WERI-Rb-1 (cell line): ENCODE results near the gene C7orf57.

ENCODE experiments used
- DNase-seq: peaks from one replicate; pipeline ENCODE4 v3.0.0-alpha.2; 2020
- H3K27ac ChIP-seq: fragments of 250-450 bp; sonication (Bioruptor Pico); 2 replicates; pipeline ENCODE4 v1.5.1; 2020; ENCODE audit warnings: mild to moderate bottlenecking, moderate library complexity
- H3K27me3 ChIP-seq: fragments of 250-450 bp; sonication (Bioruptor Pico); 2 replicates; pipeline ENCODE4 v1.5.1; 2021; ENCODE audit warnings: mild to moderate bottlenecking, low read depth, moderate library complexity; ENCODE audit not compliant: insufficient read depth, severe bottlenecking
- H3K36me3 ChIP-seq: fragments of 250-450 bp; sonication (Bioruptor Pico); 2 replicates; pipeline ENCODE4 v1.5.1; 2020; ENCODE audit warnings: mild to moderate bottlenecking, moderate library complexity
- H3K4me3 ChIP-seq: 2 replicates; pipeline ENCODE4 v1.5.1; 2011; ENCODE audit warnings: low read depth, mild to moderate bottlenecking, control low read depth, low read length
- H3K9me3 ChIP-seq: fragments of 250-450 bp; sonication (Bioruptor Pico); 2 replicates; pipeline ENCODE4 v1.5.1; 2021; ENCODE audit warnings: mild to moderate bottlenecking, moderate library complexity; ENCODE audit not compliant: severe bottlenecking
- TF ChIP-seq, protein P1 (sequence below): IDR thresholded peaks from 2 replicates; pipeline ENCODE4 v1.5.1; 2011; ENCODE audit warnings: low read depth, mild to moderate bottlenecking, control low read depth, inconsistent platforms, low read length

C7orf57 gene

DNA sequence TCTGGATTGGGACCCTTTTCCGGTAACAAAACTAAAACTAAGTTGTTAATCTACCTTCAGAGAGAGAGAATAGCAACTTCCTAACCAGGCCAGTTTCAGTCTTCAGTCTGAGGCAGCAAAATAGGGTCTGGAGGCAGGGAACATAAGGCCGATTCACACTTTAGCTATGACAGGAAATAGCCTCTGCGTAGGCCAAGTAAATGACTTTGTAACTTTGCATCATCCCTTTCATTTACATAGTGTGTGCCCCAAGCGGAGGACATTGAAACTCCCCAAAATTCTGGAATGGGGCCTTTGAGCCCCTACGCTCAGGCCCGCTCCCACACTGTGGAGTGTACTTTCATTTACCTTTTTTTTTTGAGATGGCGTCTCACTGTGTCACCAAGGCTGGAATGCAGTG is 52.0 kb downstream of the C7orf57 start:
- no peak overlapping the region for H3K27ac ChIP-seq
- no peaks in the 10 kb centered on the region for H3K27me3 ChIP-seq
- no peak for DNase-seq
- H3K9me3 ChIP-seq, result no peaks in the 10 kb centered on the region
- TF ChIP-seq, protein P1, sequence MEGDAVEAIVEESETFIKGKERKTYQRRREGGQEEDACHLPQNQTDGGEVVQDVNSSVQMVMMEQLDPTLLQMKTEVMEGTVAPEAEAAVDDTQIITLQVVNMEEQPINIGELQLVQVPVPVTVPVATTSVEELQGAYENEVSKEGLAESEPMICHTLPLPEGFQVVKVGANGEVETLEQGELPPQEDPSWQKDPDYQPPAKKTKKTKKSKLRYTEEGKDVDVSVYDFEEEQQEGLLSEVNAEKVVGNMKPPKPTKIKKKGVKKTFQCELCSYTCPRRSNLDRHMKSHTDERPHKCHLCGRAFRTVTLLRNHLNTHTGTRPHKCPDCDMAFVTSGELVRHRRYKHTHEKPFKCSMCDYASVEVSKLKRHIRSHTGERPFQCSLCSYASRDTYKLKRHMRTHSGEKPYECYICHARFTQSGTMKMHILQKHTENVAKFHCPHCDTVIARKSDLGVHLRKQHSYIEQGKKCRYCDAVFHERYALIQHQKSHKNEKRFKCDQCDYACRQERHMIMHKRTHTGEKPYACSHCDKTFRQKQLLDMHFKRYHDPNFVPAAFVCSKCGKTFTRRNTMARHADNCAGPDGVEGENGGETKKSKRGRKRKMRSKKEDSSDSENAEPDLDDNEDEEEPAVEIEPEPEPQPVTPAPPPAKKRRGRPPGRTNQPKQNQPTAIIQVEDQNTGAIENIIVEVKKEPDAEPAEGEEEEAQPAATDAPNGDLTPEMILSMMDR, result no peak
- no peak overlapping the region for H3K4me3 ChIP-seq
- H3K36me3 ChIP-seq, result peaks cover 3% of the 10 kb centered on the region

GRCh38 chr7:48088559-48089045 is 53.3 kb downstream of the C7orf57 start:
- peaks cover 3% of the 10 kb centered on the region for H3K36me3 ChIP-seq
- TF ChIP-seq, protein P1, result no peak
- no peaks in the 10 kb centered on the region for H3K9me3 ChIP-seq
- H3K27me3 ChIP-seq, result no peaks in the 10 kb centered on the region
- peak overlapping the region; percentile 86 for H3K27ac ChIP-seq
- H3K4me3 ChIP-seq, result peak overlapping the region; percentile 79
- DNase-seq, result peak; percentile 73

GRCh38 chr7:48089046-48090003 is 54.0 kb downstream of the C7orf57 start, which contains the start of gene UPP1:
Gene UPP1, plus strand, starts transcription at chr7:48089265. Its CDS starts 5,519 bp downstream, at chr7:48094784.
- peak within 1 kb of the TSS; percentile 79 for H3K4me3 ChIP-seq
- DNase-seq, result peak; percentile 94
- TF ChIP-seq, protein P1, result no peak

GRCh38 chr7:48090095-48090805 is 54.9 kb downstream of the C7orf57 start:
- H3K27me3 ChIP-seq, result no peaks in the 10 kb centered on the region
- no peak overlapping the region for H3K4me3 ChIP-seq
- DNase-seq, result no peak
- TF ChIP-seq, protein P1, result no peak
- no peak overlapping the region for H3K27ac ChIP-seq
- peaks cover 3% of the 10 kb centered on the region for H3K36me3 ChIP-seq
- no peaks in the 10 kb centered on the region for H3K9me3 ChIP-seq

More at GRCh38 chr7:48089046-48090003, 54.0 kb downstream of the C7orf57 start, which contains the start of gene UPP1:
- no peaks in the 10 kb centered on the region for H3K27me3 ChIP-seq
- H3K36me3 ChIP-seq, result peaks cover 3% of the 10 kb centered on the region
- peak within 1 kb of the TSS; percentile 86 for H3K27ac ChIP-seq
- no peaks in the 10 kb centered on the region for H3K9me3 ChIP-seq

DNA sequence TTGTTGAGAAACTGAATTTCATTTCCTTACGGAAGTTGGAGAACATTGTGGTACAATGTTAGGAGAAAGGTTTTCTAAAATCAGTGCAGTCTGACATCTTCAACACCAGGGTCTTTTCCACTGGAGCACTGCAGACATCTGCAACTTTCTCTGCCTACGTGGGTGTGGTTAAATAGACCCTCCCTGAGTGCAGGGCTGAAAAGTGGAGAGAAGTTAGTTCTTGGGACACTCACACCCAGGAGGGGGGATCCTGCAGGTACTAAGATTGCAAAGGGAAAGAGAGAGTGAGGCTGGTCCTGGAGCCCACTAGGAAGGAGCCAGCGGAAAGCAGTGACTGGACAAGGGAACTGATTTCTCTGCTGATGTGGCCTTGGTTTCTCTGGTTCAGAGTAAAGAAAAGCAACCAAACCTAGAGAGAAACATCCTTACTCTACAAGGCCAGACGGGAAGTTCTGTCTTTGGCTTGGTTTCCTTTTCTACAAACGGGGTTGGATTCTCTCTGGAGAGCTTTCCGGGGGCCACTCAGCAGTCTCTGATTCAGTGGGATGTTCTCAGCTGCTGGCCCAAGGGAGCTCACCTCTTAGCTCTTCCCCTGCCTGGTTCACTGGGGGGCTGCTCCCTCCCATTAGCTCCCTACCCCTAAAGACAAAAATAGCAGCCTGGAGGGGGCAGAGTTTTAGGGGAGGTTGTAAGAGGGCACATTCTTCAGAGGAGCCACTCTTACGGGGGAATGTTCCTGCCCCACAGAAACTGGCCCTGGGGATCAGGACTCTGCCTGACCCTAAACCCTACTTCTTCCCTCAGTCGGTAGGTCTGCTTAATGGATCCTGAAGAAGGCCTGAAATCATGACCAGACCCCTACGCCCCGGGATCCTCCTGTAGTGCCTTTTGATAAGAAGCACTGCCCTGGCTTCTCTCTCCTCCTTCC is 56.4 kb downstream of the C7orf57 start:
- TF ChIP-seq, protein P1, result no peak
- Histone ChIP-seq H3K27ac (no peak overlapping the region), H3K27me3 (no peaks in the 10 kb centered on the region), H3K9me3 (no peaks in the 10 kb centered on the region), H3K4me3 (no peak overlapping the region), H3K36me3 (peaks cover 3% of the 10 kb centered on the region)
- DNase-seq, result no peak
